OCI-LY1 (cell line): ENCODE data around the gene SOX12.

Source experiments
- EZH2 ChIP-seq: fragments of 200-600 bp; sonication (generic), shearing (Covaris generic); IDR thresholded peaks from 2 replicates; pipeline ENCODE4 v1.8.0; 2017; ENCODE audit warnings: borderline replicate concordance, mixed run types, mild to moderate bottlenecking, antibody characterized with exemption, low read length, moderate library complexity, mixed read lengths
- TF ChIP-seq, protein P1 (sequence below): fragments of 200-600 bp; sonication (generic), shearing (Covaris generic); IDR thresholded peaks from 2 replicates; pipeline ENCODE4 v1.5.1; 2017; ENCODE audit warnings: mild to moderate bottlenecking, antibody characterized with exemption, low read length, moderate library complexity, mixed read lengths

DNA sequence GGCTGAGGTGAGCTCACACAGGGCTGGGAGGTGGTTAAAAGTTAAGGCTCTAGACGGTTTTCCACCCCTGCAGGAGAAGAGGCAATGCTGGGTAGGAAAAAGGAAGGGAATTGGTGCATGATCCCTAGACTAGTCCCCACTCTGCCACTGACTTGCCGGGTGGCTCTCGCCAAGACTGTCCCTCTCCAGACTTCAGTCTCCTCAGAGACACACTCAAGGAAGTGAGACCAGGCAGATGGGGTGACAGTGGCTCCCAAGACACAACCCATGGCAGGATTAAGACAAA is 47.9 kb upstream of the SOX12 start:
- TF ChIP-seq, protein P1, sequence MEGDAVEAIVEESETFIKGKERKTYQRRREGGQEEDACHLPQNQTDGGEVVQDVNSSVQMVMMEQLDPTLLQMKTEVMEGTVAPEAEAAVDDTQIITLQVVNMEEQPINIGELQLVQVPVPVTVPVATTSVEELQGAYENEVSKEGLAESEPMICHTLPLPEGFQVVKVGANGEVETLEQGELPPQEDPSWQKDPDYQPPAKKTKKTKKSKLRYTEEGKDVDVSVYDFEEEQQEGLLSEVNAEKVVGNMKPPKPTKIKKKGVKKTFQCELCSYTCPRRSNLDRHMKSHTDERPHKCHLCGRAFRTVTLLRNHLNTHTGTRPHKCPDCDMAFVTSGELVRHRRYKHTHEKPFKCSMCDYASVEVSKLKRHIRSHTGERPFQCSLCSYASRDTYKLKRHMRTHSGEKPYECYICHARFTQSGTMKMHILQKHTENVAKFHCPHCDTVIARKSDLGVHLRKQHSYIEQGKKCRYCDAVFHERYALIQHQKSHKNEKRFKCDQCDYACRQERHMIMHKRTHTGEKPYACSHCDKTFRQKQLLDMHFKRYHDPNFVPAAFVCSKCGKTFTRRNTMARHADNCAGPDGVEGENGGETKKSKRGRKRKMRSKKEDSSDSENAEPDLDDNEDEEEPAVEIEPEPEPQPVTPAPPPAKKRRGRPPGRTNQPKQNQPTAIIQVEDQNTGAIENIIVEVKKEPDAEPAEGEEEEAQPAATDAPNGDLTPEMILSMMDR, result no peak
- TF ChIP-seq EZH2, result no peak
